ENCODE measurements around the gene HBE1.
"Not testable (repeated sequence)": the region's sequence is repeated elsewhere in the genome, so short reads cannot be mapped to it uniquely, and the experiment has no call there.

HBE1 gene

GRCh38 chr11:5284637-5285036, 14.9 kb upstream of the HBE1 start:
- DNase-seq: no peak

- DNase-seq: no peak
Observed at GRCh38 chr11:5283882-5284281, 14.1 kb upstream of the HBE1 start.

GRCh38 chr11:5283086-5283485, 13.3 kb upstream of the HBE1 start:
- DNase-seq: no peak

GRCh38 chr11:5282628-5283027, 12.9 kb upstream of the HBE1 start:
- no peak for DNase-seq

GRCh38 chr11:5281596-5281995, 11.9 kb upstream of the HBE1 start:
- DNase-seq: no peak

- DNase-seq: no peak
Observed at GRCh38 chr11:5280582-5281102, 10.9 kb upstream of the HBE1 start.

- no peak for DNase-seq
Observed at GRCh38 chr11:5279471-5280090, 9.8 kb upstream of the HBE1 start.

- DNase-seq: no peak
Observed at GRCh38 chr11:5277807-5278382, 8.2 kb upstream of the HBE1 start.

- DNase-seq: no peak
Observed at GRCh38 chr11:5276697-5277096, 7.0 kb upstream of the HBE1 start.

GRCh38 chr11:5275369-5276110, 5.8 kb upstream of the HBE1 start:
- DNase-seq: no peak

- DNase-seq: no peak
Observed at GRCh38 chr11:5274395-5274794, 4.7 kb upstream of the HBE1 start.

- no peak for DNase-seq
Observed at GRCh38 chr11:5272395-5273017, 2.8 kb upstream of the HBE1 start.

GRCh38 chr11:5267033-5267563, 2.6 kb downstream of the HBE1 start:
- no peak for DNase-seq

GRCh38 chr11:5266609-5267008, 3.1 kb downstream of the HBE1 start:
- no peak for DNase-seq

- no peak for DNase-seq
Observed at GRCh38 chr11:5265832-5266231, 3.9 kb downstream of the HBE1 start.

GRCh38 chr11:5258543-5259262, 11.0 kb downstream of the HBE1 start:
- no peak for DNase-seq

GRCh38 chr11:5257296-5257695, 12.4 kb downstream of the HBE1 start:
- DNase-seq: no peak

GRCh38 chr11:5254646-5255413, 14.9 kb downstream of the HBE1 start, which contains the start of gene HBG2:
TSS of gene HBG2 (minus strand) at chr11:5254781. CDS start at chr11:5254728, 53 bp downstream.
- DNase-seq: not testable (repeated sequence)

- DNase-seq: not testable (repeated sequence)
Observed at GRCh38 chr11:5254023-5254422, 15.7 kb downstream of the HBE1 start.

- not testable (repeated sequence) for DNase-seq
Observed at GRCh38 chr11:5253440-5253839, 16.3 kb downstream of the HBE1 start.

- no peak for DNase-seq
Observed at GRCh38 chr11:5252919-5253265, 16.9 kb downstream of the HBE1 start.

Data from NCI-H446 treated with DMSO at 0.1 percent for 48 hours (cell line).